ENCODE data around the gene XRN1.
A peak's percentile ranks its signal among the peaks of the same experiment; 100 is the strongest.
"Not testable (repeated sequence)": the region's sequence is repeated elsewhere in the genome, so short reads cannot be mapped to it uniquely, and the experiment has no call there.

XRN1 gene

DNA sequence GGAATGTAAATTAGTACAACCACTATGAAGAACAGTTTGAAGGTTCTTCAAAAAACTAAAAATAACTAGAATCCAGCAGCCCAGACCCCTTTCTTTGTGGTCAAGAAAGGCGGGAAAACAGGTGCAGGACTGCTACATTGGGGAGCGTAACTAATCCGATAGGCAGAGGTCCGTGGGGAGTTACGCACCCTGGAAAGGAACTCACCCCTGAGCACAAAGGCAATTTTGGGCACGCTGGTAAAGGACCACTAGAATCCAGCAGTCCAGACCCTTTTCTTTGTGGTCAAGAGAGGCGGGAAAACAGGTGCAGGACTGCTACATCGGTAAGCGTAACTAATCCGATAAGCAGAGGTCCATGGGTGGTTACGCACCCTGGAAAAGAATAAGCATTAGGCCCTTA lies 9.7 kb downstream of the XRN1 start:
- not testable (repeated sequence) for DNase-seq (ENCODE audit: low spot score)

DNA sequence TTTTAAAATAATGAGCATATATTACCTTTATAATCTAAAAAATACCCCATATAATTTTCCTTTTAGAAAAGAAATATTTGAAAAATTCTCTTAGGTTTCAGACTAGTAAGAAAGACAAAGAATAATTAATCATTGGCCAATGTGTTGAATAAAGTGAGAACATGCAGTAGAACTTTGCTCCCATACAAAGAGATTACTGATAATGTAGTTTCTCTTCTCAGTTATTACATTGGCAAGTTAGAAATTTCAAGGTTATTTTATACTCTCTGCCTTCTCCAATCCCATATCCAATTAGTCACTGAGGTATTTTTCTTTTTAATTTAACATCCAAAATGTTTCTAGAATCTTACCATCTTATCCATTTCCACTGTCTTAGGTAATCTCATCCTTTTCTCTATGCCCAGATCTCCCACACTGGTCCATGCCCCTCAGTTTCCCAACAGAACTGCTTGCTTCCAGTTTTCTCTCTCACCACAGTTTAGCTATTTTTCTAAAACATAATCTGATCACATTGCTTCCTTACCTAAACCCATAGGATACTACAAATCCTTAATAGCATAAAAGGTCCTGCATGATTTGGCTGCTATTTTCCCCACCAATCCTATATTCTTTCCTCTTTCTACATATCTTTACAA lies 10.8 kb downstream of the XRN1 start:
- no peak for DNase-seq (ENCODE audit: low spot score)

DNA sequence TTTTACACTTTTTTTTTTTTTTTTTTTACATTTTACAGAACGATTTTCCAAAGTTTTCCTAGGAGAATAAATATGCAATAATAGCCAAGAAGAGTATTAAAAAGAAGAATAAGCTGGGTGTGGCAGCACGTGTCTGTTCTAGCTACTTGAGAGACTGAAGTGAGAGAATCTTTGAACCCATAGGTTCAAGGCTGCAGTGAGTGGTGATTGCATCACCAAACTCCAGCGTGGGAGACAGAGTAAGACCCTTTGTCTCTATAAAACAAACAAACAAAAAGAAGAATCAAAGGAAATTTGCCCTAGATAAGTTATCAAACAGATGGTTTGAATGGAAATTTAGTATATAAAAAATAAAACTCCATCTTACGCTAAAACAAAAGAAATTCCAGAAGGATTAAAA lies 13.3 kb downstream of the XRN1 start:
- no peak for DNase-seq (ENCODE audit: low spot score)

DNA sequence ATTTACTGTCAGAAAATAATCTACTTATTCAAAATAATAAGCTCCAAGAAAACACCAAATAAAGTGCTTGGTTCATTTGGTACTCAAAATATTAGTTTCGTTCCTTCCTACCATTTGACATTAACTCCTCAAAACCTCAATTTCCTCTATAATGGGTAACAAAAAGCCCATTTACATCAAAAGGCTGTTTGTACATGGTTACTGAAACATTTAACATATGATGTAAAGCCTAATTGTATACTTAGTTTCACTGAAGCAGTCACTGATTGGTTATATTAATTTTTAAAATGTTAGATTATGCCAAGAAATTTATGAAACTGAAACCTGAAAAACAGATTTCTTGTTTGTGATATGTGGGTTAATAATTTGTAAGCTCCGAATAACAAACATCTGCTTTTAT lies 14.7 kb downstream of the XRN1 start:
- DNase-seq (ENCODE audit: low spot score): no peak

DNA sequence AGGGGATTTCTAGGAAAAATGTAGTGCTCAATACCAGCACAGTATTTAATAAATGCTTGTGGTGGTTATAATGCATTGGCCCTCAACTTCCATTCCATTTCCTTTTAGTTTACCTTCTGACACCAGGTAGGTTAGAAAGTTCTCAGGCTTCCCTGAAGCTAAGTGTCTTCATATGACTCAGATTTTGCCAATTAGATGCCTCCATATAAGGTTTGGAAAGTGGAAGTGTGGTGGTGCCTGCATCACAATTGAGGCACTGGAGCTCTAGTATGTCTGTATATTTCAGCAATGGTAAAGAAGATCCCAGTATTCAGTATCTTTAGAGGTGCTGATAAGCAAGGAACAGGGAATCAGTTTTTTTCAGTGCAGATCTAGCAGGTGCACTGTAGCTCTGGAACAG lies 18.3 kb downstream of the XRN1 start:
- no peak for DNase-seq (ENCODE audit: low spot score)

DNA sequence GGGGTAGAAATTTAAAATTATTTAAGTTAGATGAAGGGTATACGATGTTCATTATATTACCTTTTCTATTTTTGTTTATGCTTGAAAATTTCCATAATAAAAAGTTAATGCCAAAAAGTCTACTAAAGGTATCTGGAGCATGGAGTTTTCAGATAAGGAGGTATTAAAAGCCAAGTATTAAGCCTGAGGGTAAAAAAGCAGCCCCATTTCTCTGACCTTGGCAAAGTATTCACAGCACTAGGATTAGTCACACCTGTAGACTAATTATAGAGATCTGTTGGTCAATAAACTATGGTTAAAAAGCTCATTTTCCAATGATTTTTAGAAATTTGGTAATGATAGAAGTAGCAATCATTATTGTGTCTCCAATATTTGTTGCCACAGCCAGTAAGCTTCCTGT lies 23.1 kb downstream of the XRN1 start:
- DNase-seq (ENCODE audit: low spot score): no peak

DNA sequence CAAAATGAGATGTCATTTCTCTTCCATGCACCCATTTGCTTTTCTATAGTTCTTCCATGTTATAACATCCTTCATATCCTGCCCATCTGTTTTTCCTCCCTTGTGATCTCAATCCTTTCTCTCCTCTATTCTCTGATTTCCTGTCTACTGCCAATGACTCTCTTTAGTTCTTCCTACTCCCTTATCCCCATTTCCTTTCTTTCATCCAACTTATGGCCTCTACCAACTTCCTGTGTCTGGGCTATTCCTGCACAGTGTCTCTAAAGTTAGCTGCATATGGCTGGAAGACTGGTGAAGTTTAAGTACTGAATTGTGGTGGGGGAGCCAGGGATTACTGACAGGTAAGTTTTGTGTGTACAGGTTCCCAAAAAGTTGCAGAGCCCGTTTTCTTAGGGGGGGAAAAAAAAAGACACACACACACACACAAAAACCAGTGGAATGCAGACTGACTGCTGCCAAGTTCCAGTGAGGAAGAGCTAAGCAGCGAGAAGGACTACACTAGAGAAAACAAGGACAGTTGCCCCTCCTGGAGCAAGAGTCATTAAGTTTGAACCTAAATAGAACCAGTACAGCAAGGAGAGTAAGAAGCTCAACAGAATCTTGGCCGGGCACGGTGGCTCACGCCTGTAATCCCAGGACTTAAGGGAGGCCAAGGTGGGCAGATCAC lies 28.8 kb downstream of the XRN1 start:
- DNase-seq (ENCODE audit: low spot score): no peak

DNA sequence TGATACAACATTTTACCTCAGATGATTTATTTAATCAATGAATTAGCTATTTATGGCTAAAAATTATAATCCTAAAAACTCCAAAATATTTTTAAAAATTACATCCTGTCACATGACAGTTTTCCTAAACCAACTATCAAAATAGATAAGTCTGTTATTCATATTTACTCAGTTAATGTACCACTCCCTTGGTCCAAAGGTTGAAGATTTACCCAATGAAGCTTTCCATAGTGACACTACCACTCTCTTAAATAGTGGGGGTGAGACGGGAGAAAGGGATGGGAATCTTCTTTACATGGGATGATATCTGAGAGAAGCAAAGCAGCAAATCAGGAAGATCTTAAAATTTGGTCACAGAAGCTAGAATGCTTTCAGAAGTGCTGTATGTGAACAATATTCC lies 30.5 kb downstream of the XRN1 start:
- no peak for DNase-seq (ENCODE audit: low spot score)

DNA sequence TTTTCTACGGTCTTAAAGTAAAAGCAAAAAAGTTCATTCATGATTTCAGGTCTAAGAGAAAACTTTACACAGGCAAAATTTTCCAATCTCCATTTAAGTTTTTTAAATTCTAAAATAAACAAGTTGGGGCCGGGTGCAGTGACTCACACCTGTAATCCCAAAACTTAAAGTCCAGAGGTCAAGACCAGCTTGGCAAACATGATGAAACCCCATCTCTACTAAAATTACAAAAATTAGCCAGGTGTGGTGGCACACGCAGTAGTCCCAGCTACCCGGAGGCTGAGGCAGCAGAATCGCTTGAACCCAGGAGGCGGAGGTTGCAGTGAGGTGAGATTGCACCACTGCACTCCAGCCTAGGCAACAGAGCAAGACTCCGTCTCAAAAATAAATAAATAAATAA lies 47.3 kb downstream of the XRN1 start:
- not testable (repeated sequence) for DNase-seq (ENCODE audit: low spot score)

DNA sequence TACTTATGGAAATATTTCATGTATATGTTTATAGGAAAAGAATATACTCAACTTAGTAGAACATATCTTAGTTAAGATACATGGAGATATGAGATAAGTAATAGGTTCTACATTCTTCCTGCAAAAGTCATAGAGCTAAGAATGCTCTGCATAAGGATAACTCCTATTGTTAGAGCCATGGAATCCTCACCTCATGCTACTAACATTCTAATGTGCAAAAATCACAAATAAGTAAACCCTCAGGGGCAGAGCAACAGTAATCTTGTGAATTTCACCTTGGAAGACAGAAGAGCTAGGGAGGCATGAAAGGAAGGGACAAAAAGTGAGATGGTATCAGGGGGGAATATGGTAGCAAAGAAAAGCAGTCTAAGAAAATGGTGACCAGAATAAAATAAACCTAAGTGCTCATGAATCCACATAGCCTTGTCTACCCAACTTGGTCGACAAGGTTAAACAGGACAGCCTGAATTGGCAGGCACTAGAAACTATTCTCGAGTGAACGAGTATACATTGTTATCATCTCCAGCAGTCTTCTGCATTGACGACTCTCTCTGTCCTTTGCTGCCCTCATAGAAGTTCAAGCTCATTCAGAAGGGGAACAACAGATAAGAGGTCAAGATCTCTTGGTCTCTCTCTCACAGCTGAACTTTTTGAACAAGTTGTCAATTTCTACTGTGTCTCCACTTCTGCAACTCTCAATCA lies 52.8 kb downstream of the XRN1 start:
- no peak for DNase-seq (ENCODE audit: low spot score)

DNA sequence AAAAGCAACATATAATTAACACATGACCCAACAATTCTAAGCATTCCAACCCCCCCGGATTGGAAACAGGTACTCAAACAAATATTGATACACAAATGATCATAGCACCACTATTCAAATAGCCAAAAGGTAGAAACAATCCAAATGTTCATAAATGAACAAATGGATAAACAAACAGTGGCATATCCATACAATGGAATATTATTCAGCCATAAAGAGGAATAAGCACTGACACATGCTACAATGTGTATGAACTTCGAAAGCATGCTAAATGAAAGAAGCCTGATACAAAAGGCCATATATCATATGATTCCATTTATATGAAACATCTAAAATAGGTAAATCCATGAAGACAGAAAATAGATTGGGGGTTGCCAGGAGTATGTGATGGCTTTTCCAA lies 62.8 kb downstream of the XRN1 start:
- DNase-seq (ENCODE audit: low spot score): no peak

DNA sequence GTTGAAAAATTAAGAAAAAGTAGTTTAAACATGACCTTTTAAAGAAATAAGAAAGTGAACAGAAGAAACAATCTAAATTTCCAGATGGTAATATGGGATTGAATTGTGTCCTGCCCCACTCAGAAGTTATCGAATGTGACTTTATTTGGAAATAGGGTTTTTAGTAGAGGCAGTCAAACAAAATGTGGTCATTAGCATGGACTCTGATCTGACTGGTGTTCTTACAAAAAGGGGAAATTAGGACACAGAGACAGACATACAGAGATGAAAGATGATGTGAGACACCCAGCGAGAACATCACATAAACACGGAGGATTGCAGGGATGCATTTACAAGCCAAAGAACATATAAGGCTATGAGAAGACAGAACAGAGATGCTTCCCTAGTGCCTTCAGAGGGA lies 73.2 kb downstream of the XRN1 start:
- DNase-seq (ENCODE audit: low spot score): no peak

DNA sequence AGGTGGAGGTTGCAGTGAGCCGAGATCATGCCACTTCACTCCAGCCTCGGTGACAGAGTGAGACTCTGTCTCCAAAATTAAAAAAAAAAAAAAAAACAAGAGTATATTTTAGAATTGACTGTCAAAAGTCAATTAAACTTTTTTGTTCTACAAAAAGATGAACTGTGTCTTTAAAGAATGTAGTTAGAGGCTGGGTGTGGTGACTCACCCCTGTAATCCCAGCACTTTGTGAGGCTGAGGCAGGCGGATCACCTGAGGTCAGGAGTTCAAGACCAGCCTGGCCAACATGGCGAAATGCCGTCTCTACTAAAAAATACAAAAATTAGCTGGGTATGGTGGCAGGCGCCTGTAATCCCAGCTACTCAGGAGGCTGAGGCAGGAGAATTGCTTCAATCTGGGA lies 78.3 kb downstream of the XRN1 start:
- not testable (repeated sequence) for DNase-seq (ENCODE audit: low spot score)

DNA sequence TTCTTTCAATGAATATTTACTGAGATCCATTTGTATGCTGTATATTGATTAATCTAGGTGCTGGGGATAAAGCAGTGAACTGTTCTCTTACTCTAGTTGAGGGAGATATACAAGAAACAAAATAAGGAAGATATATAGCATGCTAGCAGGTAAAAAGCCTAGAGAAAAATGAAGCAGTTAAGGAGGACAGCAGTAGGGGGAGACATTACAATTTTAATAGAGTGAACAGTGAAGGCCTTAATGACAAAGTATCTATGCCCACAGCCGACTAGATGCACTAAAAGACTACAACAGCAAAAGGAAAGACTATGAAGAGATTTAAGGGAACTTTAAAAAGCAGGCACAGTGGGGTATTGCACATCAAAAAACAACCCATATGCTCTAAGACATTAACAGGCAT lies 81.4 kb downstream of the XRN1 start:
- DNase-seq (ENCODE audit: low spot score): peak; percentile 29

DNA sequence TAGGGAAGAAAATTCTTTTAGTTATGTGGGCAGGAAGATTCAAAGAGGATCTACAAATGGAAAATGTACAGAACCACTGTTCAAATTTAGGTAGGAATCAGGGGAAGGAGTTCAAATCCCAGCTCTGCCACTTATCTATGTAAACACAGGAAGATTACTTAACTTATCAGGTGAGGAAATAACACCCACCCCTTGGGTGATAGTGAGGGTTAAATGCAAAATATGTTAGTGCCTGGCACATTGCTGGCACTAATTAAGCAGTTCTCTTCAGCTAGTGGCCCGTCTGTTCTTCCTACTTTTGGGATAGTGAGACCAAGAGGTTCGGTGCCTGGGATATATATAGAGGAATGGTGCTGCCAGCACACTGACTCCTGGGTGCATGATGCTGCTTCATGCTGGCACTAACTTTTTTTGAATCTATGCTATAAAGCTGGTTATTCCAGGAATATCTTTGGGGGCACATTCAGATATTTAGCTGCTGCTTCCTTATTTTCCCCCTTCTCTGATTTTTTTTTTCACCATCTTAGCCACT lies 83.8 kb downstream of the XRN1 start:
- no peak for DNase-seq (ENCODE audit: low spot score)

DNA sequence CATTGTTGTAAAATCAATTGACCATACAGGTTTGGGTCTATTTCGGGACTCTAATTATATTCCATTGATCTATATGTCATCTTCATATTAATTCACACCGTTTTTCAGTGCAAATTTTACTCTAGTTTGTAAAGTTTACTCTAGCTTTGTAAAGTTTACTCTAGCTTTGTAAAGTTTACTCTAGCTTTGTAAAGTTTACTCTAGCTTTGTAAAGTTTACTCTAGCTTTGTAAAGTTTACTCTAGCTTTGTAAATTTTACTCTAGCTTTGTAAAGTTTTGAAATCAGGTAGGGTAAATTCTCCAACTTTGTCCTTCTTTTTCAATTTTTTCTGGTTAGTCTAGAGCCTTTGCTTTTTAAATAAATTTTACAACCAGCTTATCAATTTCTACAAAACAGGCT lies 84.4 kb downstream of the XRN1 start:
- not testable (repeated sequence) for DNase-seq (ENCODE audit: low spot score)

DNA sequence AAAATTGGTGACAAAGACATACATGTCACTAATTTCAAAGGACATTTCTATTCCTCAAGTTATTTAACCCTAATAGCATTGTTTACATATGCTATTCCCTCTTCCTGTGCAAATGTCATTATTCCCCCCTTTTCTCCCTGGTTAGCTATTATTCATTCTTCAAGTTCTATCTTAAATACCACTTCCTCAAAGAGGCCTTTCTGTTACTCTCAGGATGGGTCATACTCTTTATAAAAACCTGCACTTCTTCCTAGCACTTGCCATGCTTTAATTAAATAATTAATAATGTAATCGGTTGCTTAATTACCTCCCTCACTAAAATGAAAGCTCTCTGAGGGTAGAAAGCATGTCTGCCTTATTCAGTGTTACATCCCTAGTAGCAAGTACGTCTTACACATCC lies 88.5 kb downstream of the XRN1 start:
- no peak for DNase-seq (ENCODE audit: low spot score)

DNA sequence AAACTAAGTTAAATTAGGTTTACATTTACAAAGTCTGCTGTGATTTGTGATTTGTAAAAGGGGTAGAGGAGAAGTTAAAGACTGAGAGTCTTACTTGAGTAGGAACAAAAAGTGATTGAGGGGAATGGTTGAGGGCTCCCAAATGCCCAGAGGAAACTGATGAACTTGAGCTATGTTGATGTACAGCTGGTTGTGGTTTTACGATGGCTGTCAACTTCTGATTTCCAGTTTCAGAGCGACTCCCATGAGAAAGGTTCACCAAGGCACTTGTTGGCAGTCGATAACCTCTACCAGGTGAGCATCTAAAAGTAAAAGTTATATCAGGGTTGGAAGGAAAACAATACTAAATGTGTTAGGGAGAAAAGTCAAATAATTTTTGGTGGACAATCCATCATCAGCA lies 91.0 kb downstream of the XRN1 start:
- no peak for DNase-seq (ENCODE audit: low spot score)

DNA sequence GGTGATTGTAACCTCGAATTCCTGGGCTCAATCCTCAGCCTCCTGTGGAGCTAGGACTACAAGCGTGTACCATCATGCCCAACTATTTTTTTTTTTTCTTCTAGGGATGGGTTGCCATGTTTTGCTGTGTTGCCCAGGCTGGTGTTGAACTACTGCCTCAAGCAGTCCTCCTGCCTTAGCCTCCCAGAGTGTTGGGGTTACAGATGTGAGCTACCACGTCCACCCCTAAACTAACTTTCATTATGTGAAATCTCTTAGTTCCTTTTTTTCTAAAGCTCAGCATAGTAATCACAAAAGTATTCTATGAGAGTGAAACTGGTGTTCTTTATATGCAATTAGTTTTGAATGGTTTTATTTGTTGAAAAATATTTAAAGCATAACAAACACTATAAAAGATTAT lies 92.1 kb downstream of the XRN1 start:
- DNase-seq (ENCODE audit: low spot score): no peak

DNA sequence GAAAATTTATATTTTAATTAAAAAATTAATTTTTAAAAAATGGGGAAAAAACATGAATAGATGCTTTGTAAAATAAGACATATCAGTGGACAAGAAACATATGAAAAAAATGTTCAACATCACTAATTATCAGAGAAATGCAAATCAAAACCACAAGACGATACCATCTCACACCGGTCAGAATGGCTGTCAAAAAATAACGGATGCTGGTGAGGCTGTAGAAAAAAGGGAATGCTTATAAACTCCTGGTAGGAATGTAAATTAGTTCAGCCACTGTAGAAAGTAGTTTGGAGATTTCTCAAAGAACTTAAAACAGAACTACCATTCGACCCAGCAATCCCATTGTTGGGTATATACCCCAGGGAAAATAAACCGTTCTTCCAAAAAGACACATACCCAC lies 93.8 kb downstream of the XRN1 start:
- no peak for DNase-seq (ENCODE audit: low spot score)

DNA sequence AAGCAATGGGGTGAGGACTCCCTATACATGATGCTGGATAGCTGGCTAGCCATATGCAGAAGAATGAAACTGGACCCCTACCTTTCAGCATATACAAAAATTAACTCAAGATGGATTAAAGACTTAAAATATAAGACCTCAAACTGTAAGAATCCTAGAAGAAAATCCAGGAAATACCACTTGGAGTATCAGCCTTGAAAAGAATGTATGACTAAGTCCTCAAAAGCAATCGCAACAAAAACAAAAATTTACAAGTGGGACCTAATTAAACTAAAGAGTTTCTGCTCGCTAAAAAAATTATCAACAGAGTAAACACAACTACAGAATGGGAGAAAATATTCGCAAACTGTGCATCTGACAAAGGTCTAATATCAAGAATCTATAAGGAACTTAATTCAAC lies 94.3 kb downstream of the XRN1 start:
- no peak for DNase-seq (ENCODE audit: low spot score)

DNA sequence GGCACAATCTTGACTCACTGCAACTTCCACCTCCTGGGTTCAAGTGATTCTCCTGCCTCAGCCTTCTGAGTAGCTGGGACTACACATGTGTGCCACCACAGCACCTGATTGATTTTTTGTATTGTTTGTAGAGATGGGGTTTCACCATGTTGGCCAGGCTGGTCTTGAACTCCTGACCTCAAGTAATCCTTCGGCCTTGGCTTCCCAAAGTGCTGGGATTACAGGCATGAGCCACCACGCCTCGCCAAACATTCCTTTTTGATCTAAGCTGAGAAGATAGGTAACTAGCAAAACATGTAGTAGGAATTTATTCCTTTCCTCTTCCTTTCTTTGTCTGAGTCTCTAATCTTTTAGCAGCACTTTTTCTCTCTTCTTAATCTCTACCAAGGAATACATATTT lies 95.1 kb downstream of the XRN1 start:
- DNase-seq (ENCODE audit: low spot score): not testable (repeated sequence)

DNA sequence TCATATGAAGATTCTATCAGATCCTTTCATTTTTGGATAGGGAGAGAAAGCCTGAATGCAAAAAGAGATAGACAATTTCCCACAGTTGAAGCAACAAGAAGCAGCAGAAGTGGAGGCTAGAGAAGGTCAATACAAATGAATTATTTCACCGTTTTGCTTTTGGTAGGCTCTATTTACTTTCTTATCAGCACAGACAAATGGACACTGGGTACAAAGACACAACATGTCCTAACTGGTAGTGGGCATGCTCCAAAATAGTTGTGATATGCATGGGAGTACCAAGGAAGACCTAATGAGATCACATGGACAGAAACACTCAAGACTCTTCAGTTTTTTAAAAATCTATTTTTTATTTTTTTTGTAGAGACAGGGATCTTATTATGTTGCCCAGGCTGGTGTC lies 99.4 kb downstream of the XRN1 start:
- DNase-seq (ENCODE audit: low spot score): no peak

All from SW480 (cell line).